Measurements from ENCODE around the gene PCDHGB7. TPM values are rescaled to one million over a fixed set of nuclear protein-coding genes. Genes with fewer than 3 reads are reported as not detected.

PCDHGB7 gene
- total RNA-seq, 1 experiment from 2014 or later: 4.0 TPM

- ChIA-PET CTCF (no interaction called here), POLR2A (ENCODE audit: low non-redundant PET) (no interaction called here)
- Histone ChIP-seq H3K36me3 (ENCODE audit: insufficient read depth, low read length, poor library complexity, severe bottlenecking) (no peaks in the 10 kb centered on the region), H3K4me1 (ENCODE audit: insufficient read depth, low read length, poor library complexity, severe bottlenecking) (no peaks in the 10 kb centered on the region), H3K27me3 (replicated peaks; ENCODE audit: insufficient read depth, low read depth, low read length, poor library complexity) (no peaks in the 10 kb centered on the region), H3K4me3 (ENCODE audit: low read depth, low read length, poor library complexity, severe bottlenecking) (no peak overlapping the region), H3K27ac (ENCODE audit: low read depth, low read length, poor library complexity, severe bottlenecking) (no peak overlapping the region), H3K9me3 (ENCODE audit: low read depth, low read length, poor library complexity, severe bottlenecking) (peaks cover 8% of the 10 kb centered on the region)
- no TSS peak for BruUV-seq (replicated peaks)
- DNase-seq (ENCODE audit: low spot score): no peak
- TF ChIP-seq CTCF (conservative IDR thresholded peaks at IDR 0.05; ENCODE audit: low read depth, low read length): no peak
- TF ChIP-seq EZH2 (IDR thresholded peaks at IDR 0.05; ENCODE audit: borderline replicate concordance, low read depth, low read length, poor library complexity, severe bottlenecking): no peak
- intact Hi-C loops (cut with micrococcal nuclease; ENCODE audit: unreplicated experiment): no loop called here
Observed at GRCh38 chr5:141441571-141442170, 24.2 kb downstream of the PCDHGB7 start.

GRCh38 chr5:141465351-141465750, 47.9 kb downstream of the PCDHGB7 start:
- Histone ChIP-seq H3K4me1 (ENCODE audit: insufficient read depth, low read length, poor library complexity, severe bottlenecking) (no peaks in the 10 kb centered on the region), H3K4me3 (ENCODE audit: low read depth, low read length, poor library complexity, severe bottlenecking) (no peak overlapping the region), H3K27me3 (replicated peaks; ENCODE audit: insufficient read depth, low read depth, low read length, poor library complexity) (no peaks in the 10 kb centered on the region), H3K27ac (ENCODE audit: low read depth, low read length, poor library complexity, severe bottlenecking) (no peak overlapping the region), H3K36me3 (ENCODE audit: insufficient read depth, low read length, poor library complexity, severe bottlenecking) (no peaks in the 10 kb centered on the region), H3K9me3 (ENCODE audit: low read depth, low read length, poor library complexity, severe bottlenecking) (no peaks in the 10 kb centered on the region)
- TF ChIP-seq CTCF (conservative IDR thresholded peaks at IDR 0.05; ENCODE audit: low read depth, low read length) (no peak), EZH2 (IDR thresholded peaks at IDR 0.05; ENCODE audit: borderline replicate concordance, low read depth, low read length, poor library complexity, severe bottlenecking) (no peak)
- CTCF ChIA-PET: no interaction called here
- POLR2A ChIA-PET (ENCODE audit: low non-redundant PET): no interaction called here
- intact Hi-C loops (cut with micrococcal nuclease; ENCODE audit: unreplicated experiment): no loop called here
- no TSS peak for BruUV-seq (replicated peaks)
- no peak for DNase-seq (ENCODE audit: low spot score)

Other genes starting within 250 kb of the PCDHGB7 start
- 2.0 and 2.3 TPM in 2 replicates for gene PCDHB7, start 245.0 kb upstream of the PCDHGB7 start, total RNA-seq (2021)
- 7.7 and 8.5 TPM in 2 replicates for gene PCDHB8, start 239.9 kb upstream of the PCDHGB7 start, total RNA-seq (2021)
- 11.3 and 12.8 TPM in 2 replicates for gene PCDHB16, start 235.3 kb upstream of the PCDHGB7 start, total RNA-seq (2021)
- gene PCDHB9, start 230.5 kb upstream of the PCDHGB7 start, total RNA-seq (2021): 5.6 and 7.9 TPM in 2 replicates
- gene PCDHB10, start 225.3 kb upstream of the PCDHGB7 start, total RNA-seq (2021): 2.7 and 2.8 TPM in 2 replicates
- 14.2 and 15.3 TPM in 2 replicates for gene PCDHB11, start 218.1 kb upstream of the PCDHGB7 start, total RNA-seq (2021)
- gene PCDHB12, start 209.0 kb upstream of the PCDHGB7 start, total RNA-seq (2021): 5.1 and 6.7 TPM in 2 replicates
- 1.8 and 2.5 TPM in 2 replicates for gene PCDHB13, start 203.8 kb upstream of the PCDHGB7 start, total RNA-seq (2021)
- gene PCDHB14, start 194.3 kb upstream of the PCDHGB7 start, total RNA-seq (2021): 6.9 and 7.4 TPM in 2 replicates
- gene PCDHB15, start 172.3 kb upstream of the PCDHGB7 start, total RNA-seq (2021): 1.2 and 2.3 TPM in 2 replicates
- gene SLC25A2, start 113.6 kb upstream of the PCDHGB7 start, total RNA-seq (2021): 0.88 and 1.0 TPM in 2 replicates
- 73.4 and 78.3 TPM in 2 replicates for gene TAF7, start 96.9 kb upstream of the PCDHGB7 start, total RNA-seq (2021)
- 2.2 and 2.3 TPM in 2 replicates for gene PCDHGA1, start 87.2 kb upstream of the PCDHGB7 start, total RNA-seq (2021)
- 1.5 and 1.8 TPM in 2 replicates for gene PCDHGA2, start 78.9 kb upstream of the PCDHGB7 start, total RNA-seq (2021)
- gene PCDHGA3, start 73.8 kb upstream of the PCDHGB7 start, total RNA-seq (2021): 0.85 and 0.97 TPM in 2 replicates
- gene PCDHGB1, start 67.6 kb upstream of the PCDHGB7 start, total RNA-seq (2021): 7.6 TPM in 2 replicates
- 2.9 and 3.5 TPM in 2 replicates for gene PCDHGA4, start 62.7 kb upstream of the PCDHGB7 start, total RNA-seq (2021)
- 6.2 and 6.5 TPM in 2 replicates for gene PCDHGB2, start 57.7 kb upstream of the PCDHGB7 start, total RNA-seq (2021)
- 2.4 and 2.6 TPM in 2 replicates for gene PCDHGA5, start 53.5 kb upstream of the PCDHGB7 start, total RNA-seq (2021)
- 3.3 and 3.4 TPM in 2 replicates for gene PCDHGB3, start 47.4 kb upstream of the PCDHGB7 start, total RNA-seq (2021)
- 20.2 and 21.6 TPM in 2 replicates for gene PCDHGA6, start 43.8 kb upstream of the PCDHGB7 start, total RNA-seq (2021)
- 9.6 and 10.9 TPM in 2 replicates for gene PCDHGA7, start 34.9 kb upstream of the PCDHGB7 start, total RNA-seq (2021)
- 2.5 and 3.3 TPM in 2 replicates for gene PCDHGB4, start 30.0 kb upstream of the PCDHGB7 start, total RNA-seq (2021)
- 2.2 and 2.6 TPM in 2 replicates for gene PCDHGA8, start 25.0 kb upstream of the PCDHGB7 start, total RNA-seq (2021)
- gene PCDHGB5, start 19.7 kb upstream of the PCDHGB7 start, total RNA-seq (2021): 43.3 and 45.0 TPM in 2 replicates
- 5.0 and 6.6 TPM in 2 replicates for gene PCDHGA9, start 14.9 kb upstream of the PCDHGB7 start, total RNA-seq (2021)
- 4.5 and 4.6 TPM in 2 replicates for gene PCDHGB6, start 9.7 kb upstream of the PCDHGB7 start, total RNA-seq (2021)
- gene PCDHGA10, start 4.7 kb upstream of the PCDHGB7 start, total RNA-seq (2021): 3.6 TPM in 2 replicates
- 34.9 and 35.5 TPM in 2 replicates for gene PCDHGA11, start 3.4 kb downstream of the PCDHGB7 start, total RNA-seq (2021)
- 3.5 and 3.6 TPM in 2 replicates for gene PCDHGA12, start 12.8 kb downstream of the PCDHGB7 start, total RNA-seq (2021)
- gene PCDHGC3, start 58.3 kb downstream of the PCDHGB7 start, total RNA-seq (2021): 103 and 112 TPM in 2 replicates
- gene PCDHGC4, start 67.4 kb downstream of the PCDHGB7 start, total RNA-seq (2021): 3.6 and 3.8 TPM in 2 replicates
- 3.4 and 3.6 TPM in 2 replicates for gene PCDHGC5, start 71.4 kb downstream of the PCDHGB7 start, total RNA-seq (2021)
- 105 and 109 TPM in 2 replicates for gene DIAPH1, start 201.3 kb downstream of the PCDHGB7 start, total RNA-seq (2021)
- gene HDAC3, start 219.2 kb downstream of the PCDHGB7 start, total RNA-seq (2021): 93.1 and 109 TPM in 2 replicates
- 4.7 and 6.6 TPM in 2 replicates for gene RELL2, start 219.3 kb downstream of the PCDHGB7 start, total RNA-seq (2021)
- gene FCHSD1, start 233.7 kb downstream of the PCDHGB7 start, total RNA-seq (2021): 2.3 and 3.9 TPM in 2 replicates

Measured in A673 (cell line).